ENCODE results near the gene STK39. TPM values are rescaled to one million over a fixed set of nuclear protein-coding genes. Genes with fewer than 3 reads are reported as not detected.

STK39 gene
- polyA plus RNA-seq, 1 donor (not counting 4 experiments of a cell fraction or from before 2014, with no cell fraction given) = 20.7 TPM

- Histone ChIP-seq H3K9ac (ENCODE audit: control insufficient read depth, extremely low read depth, insufficient read depth, low read length) (no peak overlapping the region), H3K27ac (ENCODE audit: control insufficient read depth, insufficient read depth, low read length) (no peak overlapping the region), H3K9me3 (ENCODE audit: control insufficient read depth, low read depth, low read length) (no peaks in the 10 kb centered on the region), H3K4me2 (ENCODE audit: control insufficient read depth, extremely low read depth, insufficient read depth, low read depth, low read length) (peak overlapping the region; percentile 59), H2AFZ (ENCODE audit: control insufficient read depth, low read length) (no peak overlapping the region), H3K79me2 (ENCODE audit: control insufficient read depth, insufficient read depth, low read length) (peaks cover 13% of the 10 kb centered on the region), H3K27me3 (ENCODE audit: control insufficient read depth, extremely low read depth, insufficient read depth, low read length) (no peaks in the 10 kb centered on the region), H3K36me3 (ENCODE audit: control insufficient read depth in 2 of 2, extremely low read depth in 1 of 2, insufficient read depth in 2 of 2, low read length in 2 of 2) (no peaks in the 10 kb centered on the region), H3K9me1 (ENCODE audit: control insufficient read depth, extremely low read depth, insufficient read depth, low read length) (peaks cover 3% of the 10 kb centered on the region), H3K4me1 (ENCODE audit: control insufficient read depth, extremely low read depth, insufficient read depth, low read length) (peaks cover 26% of the 10 kb centered on the region), H3K4me3 (ENCODE audit: control insufficient read depth in 2 of 3, extremely low read depth in 1 of 3, insufficient read depth in 2 of 3, low read depth in 1 of 3, low read length in 3 of 3) (no peak overlapping the region), H4K20me1 (ENCODE audit: control insufficient read depth, extremely low read depth, insufficient read depth, low read length) (no peaks in the 10 kb centered on the region)
- dilution Hi-C loops (cut with MboI; ENCODE audit: extremely low pct_ligation_motif_present, low sequenced_read_pairs) = no loop called here
- TF ChIP-seq EZH2 (IDR thresholded peaks at IDR 0.05; ENCODE audit: low read length) = no peak
- TF ChIP-seq, protein P1, sequence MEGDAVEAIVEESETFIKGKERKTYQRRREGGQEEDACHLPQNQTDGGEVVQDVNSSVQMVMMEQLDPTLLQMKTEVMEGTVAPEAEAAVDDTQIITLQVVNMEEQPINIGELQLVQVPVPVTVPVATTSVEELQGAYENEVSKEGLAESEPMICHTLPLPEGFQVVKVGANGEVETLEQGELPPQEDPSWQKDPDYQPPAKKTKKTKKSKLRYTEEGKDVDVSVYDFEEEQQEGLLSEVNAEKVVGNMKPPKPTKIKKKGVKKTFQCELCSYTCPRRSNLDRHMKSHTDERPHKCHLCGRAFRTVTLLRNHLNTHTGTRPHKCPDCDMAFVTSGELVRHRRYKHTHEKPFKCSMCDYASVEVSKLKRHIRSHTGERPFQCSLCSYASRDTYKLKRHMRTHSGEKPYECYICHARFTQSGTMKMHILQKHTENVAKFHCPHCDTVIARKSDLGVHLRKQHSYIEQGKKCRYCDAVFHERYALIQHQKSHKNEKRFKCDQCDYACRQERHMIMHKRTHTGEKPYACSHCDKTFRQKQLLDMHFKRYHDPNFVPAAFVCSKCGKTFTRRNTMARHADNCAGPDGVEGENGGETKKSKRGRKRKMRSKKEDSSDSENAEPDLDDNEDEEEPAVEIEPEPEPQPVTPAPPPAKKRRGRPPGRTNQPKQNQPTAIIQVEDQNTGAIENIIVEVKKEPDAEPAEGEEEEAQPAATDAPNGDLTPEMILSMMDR (optimal IDR thresholded peaks at IDR 0.05 in 1 of 3, IDR thresholded peaks at IDR 0.05 in 1 of 3, conservative IDR thresholded peaks at IDR 0.05 in 1 of 3; ENCODE audit: extremely low read depth in 1 of 3, insufficient read depth in 2 of 3, low read length in 3 of 3) = no peak
- FAIRE-seq (peak; percentile 84), DNase-seq (ENCODE audit: low read depth, low spot score) (peak; percentile 48)
Measured at GRCh38 chr2:168189835-168190569, 57.4 kb downstream of the STK39 start.

- no peak for DNase-seq (ENCODE audit: low read depth, low spot score)
- no peak overlapping the region for H3K9ac ChIP-seq (ENCODE audit: control insufficient read depth, extremely low read depth, insufficient read depth, low read length)
- dilution Hi-C loops (cut with MboI; ENCODE audit: extremely low pct_ligation_motif_present, low sequenced_read_pairs) = no loop called here
- H3K79me2 ChIP-seq (ENCODE audit: control insufficient read depth, insufficient read depth, low read length) = peaks cover 19% of the 10 kb centered on the region
- no peak overlapping the region for H3K4me3 ChIP-seq (ENCODE audit: control insufficient read depth in 2 of 3, extremely low read depth in 1 of 3, insufficient read depth in 2 of 3, low read depth in 1 of 3, low read length in 3 of 3)
- H3K4me2 ChIP-seq (ENCODE audit: control insufficient read depth, extremely low read depth, insufficient read depth, low read depth, low read length) = no peak overlapping the region
- peaks cover 3% of the 10 kb centered on the region for H3K9me1 ChIP-seq (ENCODE audit: control insufficient read depth, extremely low read depth, insufficient read depth, low read length)
- H3K9me3 ChIP-seq (ENCODE audit: control insufficient read depth, low read depth, low read length) = no peaks in the 10 kb centered on the region
- no peak for TF ChIP-seq EZH2 (IDR thresholded peaks at IDR 0.05; ENCODE audit: low read length)
- TF ChIP-seq, protein P1 (optimal IDR thresholded peaks at IDR 0.05 in 1 of 3, IDR thresholded peaks at IDR 0.05 in 1 of 3, conservative IDR thresholded peaks at IDR 0.05 in 1 of 3; ENCODE audit: extremely low read depth in 1 of 3, insufficient read depth in 2 of 3, low read length in 3 of 3) = no peak
- no peaks in the 10 kb centered on the region for H4K20me1 ChIP-seq (ENCODE audit: control insufficient read depth, extremely low read depth, insufficient read depth, low read length)
- H3K4me1 ChIP-seq (ENCODE audit: control insufficient read depth, extremely low read depth, insufficient read depth, low read length) = peaks cover 38% of the 10 kb centered on the region
- no peaks in the 10 kb centered on the region for H3K27me3 ChIP-seq (ENCODE audit: control insufficient read depth, extremely low read depth, insufficient read depth, low read length)
- H3K36me3 ChIP-seq (ENCODE audit: control insufficient read depth in 2 of 2, extremely low read depth in 1 of 2, insufficient read depth in 2 of 2, low read length in 2 of 2) = no peaks in the 10 kb centered on the region
- H3K27ac ChIP-seq (ENCODE audit: control insufficient read depth, insufficient read depth, low read length) = no peak overlapping the region
- no peak for FAIRE-seq
- H2AFZ ChIP-seq (ENCODE audit: control insufficient read depth, low read length) = no peak overlapping the region
Measured at GRCh38 chr2:168188002-168188401, 59.4 kb downstream of the STK39 start.
